OCI-LY7 (cell line): ENCODE results near the gene DHCR24.

ENCODE experiments used
- EZH2phosphoT487 ChIP-seq: fragments of 200-600 bp; sonication (generic); IDR thresholded peaks from 2 replicates; pipeline ENCODE4 v1.6.1; 2018; ENCODE audit warnings: low read depth, borderline replicate concordance, mild to moderate bottlenecking, mixed run types, antibody characterized with exemption, low read length, moderate library complexity, mixed read lengths
- TF ChIP-seq, protein P1 (sequence below): fragments of 200-600 bp; sonication (generic); conservative IDR thresholded peaks from 2 replicates; pipeline ENCODE4 v1.5.1; 2014; ENCODE audit warnings: mild to moderate bottlenecking, antibody characterized with exemption, low read length, moderate library complexity, mixed read lengths

DNA sequence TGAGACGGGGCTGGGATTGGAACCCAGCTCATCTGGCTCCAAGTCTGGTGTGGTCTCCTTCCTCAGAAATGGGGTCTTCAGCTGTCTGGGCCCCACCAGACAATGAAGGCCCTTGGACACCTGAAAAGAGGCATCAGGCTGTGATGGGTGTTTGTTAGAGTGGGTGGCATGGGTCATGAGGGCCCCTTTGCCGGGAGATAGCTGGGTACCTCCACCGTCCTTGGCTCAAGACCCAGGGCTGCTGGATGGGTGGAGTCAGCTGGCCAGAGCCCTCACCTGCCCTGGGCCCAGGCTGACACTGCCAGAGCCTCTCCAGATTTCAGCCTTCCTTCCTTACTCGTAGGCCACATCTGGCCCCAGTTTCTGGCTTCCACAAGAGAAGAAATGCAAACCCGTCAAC, 72.4 kb downstream of the DHCR24 start:
- TF ChIP-seq, protein P1, sequence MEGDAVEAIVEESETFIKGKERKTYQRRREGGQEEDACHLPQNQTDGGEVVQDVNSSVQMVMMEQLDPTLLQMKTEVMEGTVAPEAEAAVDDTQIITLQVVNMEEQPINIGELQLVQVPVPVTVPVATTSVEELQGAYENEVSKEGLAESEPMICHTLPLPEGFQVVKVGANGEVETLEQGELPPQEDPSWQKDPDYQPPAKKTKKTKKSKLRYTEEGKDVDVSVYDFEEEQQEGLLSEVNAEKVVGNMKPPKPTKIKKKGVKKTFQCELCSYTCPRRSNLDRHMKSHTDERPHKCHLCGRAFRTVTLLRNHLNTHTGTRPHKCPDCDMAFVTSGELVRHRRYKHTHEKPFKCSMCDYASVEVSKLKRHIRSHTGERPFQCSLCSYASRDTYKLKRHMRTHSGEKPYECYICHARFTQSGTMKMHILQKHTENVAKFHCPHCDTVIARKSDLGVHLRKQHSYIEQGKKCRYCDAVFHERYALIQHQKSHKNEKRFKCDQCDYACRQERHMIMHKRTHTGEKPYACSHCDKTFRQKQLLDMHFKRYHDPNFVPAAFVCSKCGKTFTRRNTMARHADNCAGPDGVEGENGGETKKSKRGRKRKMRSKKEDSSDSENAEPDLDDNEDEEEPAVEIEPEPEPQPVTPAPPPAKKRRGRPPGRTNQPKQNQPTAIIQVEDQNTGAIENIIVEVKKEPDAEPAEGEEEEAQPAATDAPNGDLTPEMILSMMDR: no peak
- TF ChIP-seq EZH2phosphoT487: no peak
